Vagina (tissue), 2 donors: ENCODE measurements around the gene IMMP2L.
"Not testable (repeated sequence)": the region's sequence is repeated elsewhere in the genome, so short reads cannot be mapped to it uniquely, and the experiment has no call there.

ENCODE experiments used
- POLR2A ChIP-seq, 2 donors: fragments of 450-650 bp; IDR thresholded peaks; one replicate each; pipeline ENCODE4 v1.6.1; 2017; ENCODE audit warnings: antibody characterized with exemption in 2 of 2, mild to moderate bottlenecking in 2 of 2, moderate library complexity in 2 of 2
- POLR2AphosphoS5 ChIP-seq, 2 donors: sonication (generic); formaldehyde crosslinking; IDR thresholded peaks; one replicate each; pipeline ENCODE4 v1.9.0; 2017; ENCODE audit warnings: antibody characterized with exemption in 2 of 2, mild to moderate bottlenecking in 2 of 2, low read depth in 1 of 2; ENCODE audit not compliant: insufficient read depth in 1 of 2
- TF ChIP-seq, protein P1 (sequence below), 3 experiments: fragments of 450-650 bp in 2 of 3; fragments of 200-600 bp in 1 of 3; sonication (generic) in 1 of 3; IDR thresholded peaks; one replicate each; pipeline ENCODE4 v1.5.1; 2017 to 2019; ENCODE audit warnings: antibody characterized with exemption in 3 of 3, mild to moderate bottlenecking in 2 of 3, moderate library complexity in 2 of 3

GRCh38 chr7:111465774-111466173 lies 96.5 kb downstream of the IMMP2L start:
- TF ChIP-seq, protein P1, sequence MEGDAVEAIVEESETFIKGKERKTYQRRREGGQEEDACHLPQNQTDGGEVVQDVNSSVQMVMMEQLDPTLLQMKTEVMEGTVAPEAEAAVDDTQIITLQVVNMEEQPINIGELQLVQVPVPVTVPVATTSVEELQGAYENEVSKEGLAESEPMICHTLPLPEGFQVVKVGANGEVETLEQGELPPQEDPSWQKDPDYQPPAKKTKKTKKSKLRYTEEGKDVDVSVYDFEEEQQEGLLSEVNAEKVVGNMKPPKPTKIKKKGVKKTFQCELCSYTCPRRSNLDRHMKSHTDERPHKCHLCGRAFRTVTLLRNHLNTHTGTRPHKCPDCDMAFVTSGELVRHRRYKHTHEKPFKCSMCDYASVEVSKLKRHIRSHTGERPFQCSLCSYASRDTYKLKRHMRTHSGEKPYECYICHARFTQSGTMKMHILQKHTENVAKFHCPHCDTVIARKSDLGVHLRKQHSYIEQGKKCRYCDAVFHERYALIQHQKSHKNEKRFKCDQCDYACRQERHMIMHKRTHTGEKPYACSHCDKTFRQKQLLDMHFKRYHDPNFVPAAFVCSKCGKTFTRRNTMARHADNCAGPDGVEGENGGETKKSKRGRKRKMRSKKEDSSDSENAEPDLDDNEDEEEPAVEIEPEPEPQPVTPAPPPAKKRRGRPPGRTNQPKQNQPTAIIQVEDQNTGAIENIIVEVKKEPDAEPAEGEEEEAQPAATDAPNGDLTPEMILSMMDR (IDR thresholded peaks at IDR 0.05): not testable (repeated sequence)
- not testable (repeated sequence) for TF ChIP-seq POLR2A (IDR thresholded peaks at IDR 0.05); POLR2AphosphoS5 (IDR thresholded peaks at IDR 0.05; ENCODE audit: insufficient read depth in 1 of 2, low read depth in 1 of 2)
